Kidney epithelial cell (primary cell): Measurements from ENCODE around the gene TOMM40L. TPM values are rescaled to one million over a fixed set of nuclear protein-coding genes. Genes with fewer than 3 reads are reported as not detected.
"Not testable (repeated sequence)": the region's sequence is repeated elsewhere in the genome, so short reads cannot be mapped to it uniquely, and the experiment has no call there.

ENCODE experiments used
- DNase-seq: peaks from one replicate; pipeline ENCODE4 v3.0.0-alpha.2; 2010; ENCODE audit warnings: low read depth
- H3K27me3 ChIP-seq: 2 replicates; pipeline ENCODE4 v1.6.0; 2011; ENCODE audit warnings: low read length; ENCODE audit not compliant: control insufficient read depth, insufficient read depth
- H3K36me3 ChIP-seq: 2 replicates; pipeline ENCODE4 v1.5.1; 2011; ENCODE audit warnings: low read length; ENCODE audit not compliant: control insufficient read depth, insufficient read depth
- H3K4me3 ChIP-seq: 2 replicates; pipeline ENCODE4 v1.5.1; 2011; ENCODE audit warnings: low read depth, mild to moderate bottlenecking, control low read depth, low read length
- total RNA-seq: library from RNA; depleted of rRNA; stranded (reverse); fragments of >200 nt; gene quantifications from 2 replicates; pipeline ENCODE4 v1.2.3, GENCODE V29; 2015
- TF ChIP-seq, protein P1 (sequence below): IDR thresholded peaks from 2 replicates; pipeline ENCODE4 v1.5.1; 2011; ENCODE audit warnings: mild to moderate bottlenecking, moderate library complexity, low read length, control low read depth, inconsistent platforms; ENCODE audit not compliant: insufficient read depth, poor library complexity, severe bottlenecking

The TOMM40L gene
- total RNA-seq, 1 donor from 2014 or later, result 6.2 TPM

DNA sequence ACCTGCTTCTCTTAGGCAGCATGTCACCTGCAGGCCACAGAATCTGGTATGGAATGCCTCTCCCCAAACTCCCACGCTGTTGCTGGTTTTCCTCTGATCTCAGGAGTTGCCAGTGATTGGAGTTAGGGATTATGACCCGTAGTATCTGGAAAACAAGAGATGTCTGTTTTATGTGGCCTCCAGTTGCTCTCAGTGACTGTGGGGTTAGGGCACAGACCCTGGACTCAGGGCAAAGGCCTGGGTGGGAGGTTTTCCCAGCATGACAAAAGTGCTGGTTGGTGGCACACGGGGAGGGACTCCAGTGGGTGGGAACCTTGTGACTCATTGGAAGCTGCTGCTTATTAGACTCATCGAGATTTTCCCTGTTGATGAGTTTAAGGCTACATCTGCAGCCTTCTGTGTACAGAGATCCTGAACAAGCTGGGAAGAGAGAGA is 12.2 kb downstream of the TOMM40L start, which contains the start of gene NR1I3:
TSS of gene NR1I3 (minus strand) at position 165 of the 435 bp plus-strand sequence. CDS start 1,638 bp downstream, outside the sequence.
- Histone ChIP-seq H3K4me3 (no peak within 1 kb of the TSS), H3K36me3 (no peaks in the 10 kb centered on the region), H3K27me3 (peaks cover 2% of the 10 kb centered on the region)
- TF ChIP-seq, protein P1, sequence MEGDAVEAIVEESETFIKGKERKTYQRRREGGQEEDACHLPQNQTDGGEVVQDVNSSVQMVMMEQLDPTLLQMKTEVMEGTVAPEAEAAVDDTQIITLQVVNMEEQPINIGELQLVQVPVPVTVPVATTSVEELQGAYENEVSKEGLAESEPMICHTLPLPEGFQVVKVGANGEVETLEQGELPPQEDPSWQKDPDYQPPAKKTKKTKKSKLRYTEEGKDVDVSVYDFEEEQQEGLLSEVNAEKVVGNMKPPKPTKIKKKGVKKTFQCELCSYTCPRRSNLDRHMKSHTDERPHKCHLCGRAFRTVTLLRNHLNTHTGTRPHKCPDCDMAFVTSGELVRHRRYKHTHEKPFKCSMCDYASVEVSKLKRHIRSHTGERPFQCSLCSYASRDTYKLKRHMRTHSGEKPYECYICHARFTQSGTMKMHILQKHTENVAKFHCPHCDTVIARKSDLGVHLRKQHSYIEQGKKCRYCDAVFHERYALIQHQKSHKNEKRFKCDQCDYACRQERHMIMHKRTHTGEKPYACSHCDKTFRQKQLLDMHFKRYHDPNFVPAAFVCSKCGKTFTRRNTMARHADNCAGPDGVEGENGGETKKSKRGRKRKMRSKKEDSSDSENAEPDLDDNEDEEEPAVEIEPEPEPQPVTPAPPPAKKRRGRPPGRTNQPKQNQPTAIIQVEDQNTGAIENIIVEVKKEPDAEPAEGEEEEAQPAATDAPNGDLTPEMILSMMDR, result no peak
- no peak for DNase-seq

DNA sequence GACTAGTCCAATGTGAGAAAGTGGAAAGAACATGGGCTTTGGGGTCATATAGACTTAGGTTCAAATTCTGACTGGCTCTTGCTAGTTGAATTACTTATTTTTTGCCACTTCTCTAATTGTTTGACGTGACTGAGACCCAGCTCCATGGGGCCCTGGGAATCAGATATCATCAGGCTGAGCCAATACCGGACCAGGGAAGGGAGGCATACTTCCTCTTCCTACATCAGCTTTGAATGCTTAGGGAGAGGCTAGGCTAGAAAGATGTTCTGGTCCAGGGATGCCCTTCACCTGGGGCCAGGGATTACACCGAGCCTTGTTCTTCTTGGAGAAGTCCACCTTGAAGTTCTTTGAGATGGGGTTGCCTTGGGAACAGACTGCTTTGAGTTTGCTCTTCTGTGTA is 15.8 kb downstream of the TOMM40L start:
- no peak for DNase-seq
- H3K36me3 ChIP-seq, result no peaks in the 10 kb centered on the region
- H3K4me3 ChIP-seq, result no peak overlapping the region
- no peaks in the 10 kb centered on the region for H3K27me3 ChIP-seq
- TF ChIP-seq, protein P1, result no peak

DNA sequence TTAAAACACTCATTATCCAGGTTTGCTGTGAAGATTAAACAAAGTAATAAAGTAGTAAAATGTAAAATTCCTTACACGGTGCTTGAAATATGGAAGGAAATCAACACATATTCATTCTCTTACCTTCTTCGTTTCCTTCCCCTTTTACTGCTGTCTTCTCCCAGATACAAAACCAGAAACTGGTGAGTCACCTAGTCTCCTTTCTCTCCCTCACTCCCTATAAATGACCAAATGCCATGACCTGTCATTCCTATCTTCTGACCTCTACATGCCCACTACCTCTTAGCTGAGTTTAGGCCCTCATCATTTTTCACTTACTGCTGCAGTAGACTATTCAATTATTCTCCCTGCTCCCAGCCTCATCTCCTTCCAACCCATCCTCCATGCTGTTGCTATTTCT is 16.5 kb downstream of the TOMM40L start:
- no peak overlapping the region for H3K4me3 ChIP-seq
- no peaks in the 10 kb centered on the region for H3K36me3 ChIP-seq
- DNase-seq, result no peak
- no peaks in the 10 kb centered on the region for H3K27me3 ChIP-seq
- TF ChIP-seq, protein P1, result no peak

DNA sequence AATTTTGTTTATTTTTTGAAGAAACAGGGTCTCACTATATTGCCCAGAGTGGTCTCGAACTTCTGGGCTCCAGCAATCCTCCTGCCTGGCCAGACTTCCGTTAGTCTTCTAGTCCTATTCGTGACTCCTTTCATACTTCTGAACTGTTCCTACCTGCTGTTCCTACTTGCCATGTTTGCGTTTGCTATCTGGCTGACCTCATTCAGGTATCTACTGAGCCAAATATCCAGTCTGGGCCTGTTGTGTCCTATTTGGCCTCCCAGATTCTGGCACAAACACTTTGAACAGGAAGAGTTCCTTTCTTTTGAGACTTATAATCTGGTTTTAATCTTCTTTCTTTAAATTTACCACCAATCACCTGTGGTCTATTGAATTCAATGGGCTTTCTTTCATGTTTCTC is 19.0 kb downstream of the TOMM40L start:
- H3K27me3 ChIP-seq, result no peaks in the 10 kb centered on the region
- DNase-seq, result no peak
- H3K36me3 ChIP-seq, result no peaks in the 10 kb centered on the region
- TF ChIP-seq, protein P1, result no peak
- no peak overlapping the region for H3K4me3 ChIP-seq

DNA sequence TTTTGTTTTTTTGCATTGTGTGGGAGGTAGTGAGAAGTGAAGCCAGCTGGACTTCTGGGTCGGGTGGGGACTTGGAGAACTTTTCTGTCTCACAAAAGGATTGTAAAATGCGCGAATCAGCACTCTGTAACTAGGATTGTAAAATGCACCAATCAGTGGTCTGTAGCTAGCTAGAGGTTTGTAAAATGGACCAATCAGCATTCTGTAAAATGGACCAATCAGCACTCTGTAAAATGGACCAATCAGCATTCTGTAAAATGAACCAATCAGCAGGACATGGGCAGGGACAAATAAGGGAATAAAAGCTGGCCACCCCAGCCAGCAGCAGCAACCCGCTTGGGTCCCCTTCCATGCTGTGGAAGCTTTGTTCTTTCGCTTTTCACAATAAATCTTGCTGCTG is 24.2 kb downstream of the TOMM40L start:
- not testable (repeated sequence) for H3K27me3 ChIP-seq, H3K36me3 ChIP-seq, DNase-seq, H3K4me3 ChIP-seq

DNA sequence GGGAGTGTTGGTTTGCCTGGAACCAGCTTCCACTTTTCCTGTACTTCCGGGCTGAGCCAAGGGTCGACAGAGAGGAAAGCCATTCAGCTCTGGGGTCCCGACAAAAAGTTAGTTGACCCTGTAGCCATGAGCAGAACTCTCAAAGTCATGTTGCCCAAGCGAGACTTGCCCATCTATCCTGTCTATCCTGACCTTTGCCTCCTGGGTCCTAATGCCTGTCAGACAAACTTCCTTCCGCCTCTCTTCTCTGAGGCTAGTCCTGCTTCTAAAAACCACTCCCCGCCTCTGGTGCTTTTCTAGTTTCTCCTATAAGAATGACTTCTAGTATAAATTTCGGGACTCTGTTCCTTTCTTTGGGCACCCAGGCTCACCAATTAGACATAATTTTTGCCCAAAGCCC is 25.0 kb downstream of the TOMM40L start:
- TF ChIP-seq, protein P1, result no peak
- no peak for DNase-seq
- Histone ChIP-seq H3K27me3 (no peaks in the 10 kb centered on the region), H3K36me3 (no peaks in the 10 kb centered on the region), H3K4me3 (no peak overlapping the region)
